ENCODE results near the gene OR1L8.
"Not testable (repeated sequence)": the region's sequence is repeated elsewhere in the genome, so short reads cannot be mapped to it uniquely, and the experiment has no call there.

Gene OR1L8

GRCh38 chr9:122583284-122583683, at the start of gene OR1L8:
TSS of gene OR1L8 (minus strand) at chr9:122583384. CDS start at chr9:122568477, 14,907 bp downstream.
- H3K9ac ChIP-seq (ENCODE audit: low read length); H3K27ac ChIP-seq (ENCODE audit: low read length); H3K36me3 ChIP-seq (ENCODE audit: control insufficient read depth, low read depth, low read length); H3K4me1 ChIP-seq (ENCODE audit: control insufficient read depth, low read depth, low read length); H3K27me3 ChIP-seq (ENCODE audit: control insufficient read depth, insufficient read depth, low read length); H3K4me3 ChIP-seq (ENCODE audit: low read length): not testable (repeated sequence)
- H3K9me3 ChIP-seq (ENCODE audit: control insufficient read depth, low read depth, low read length), result peaks cover 41% of the 10 kb centered on the region

- Histone ChIP-seq H3K9me3 (ENCODE audit: control insufficient read depth, low read depth, low read length) (peaks cover 45% of the 10 kb centered on the region), H3K27me3 (ENCODE audit: control insufficient read depth, insufficient read depth, low read length) (no peaks in the 10 kb centered on the region), H3K4me1 (ENCODE audit: control insufficient read depth, low read depth, low read length) (no peaks in the 10 kb centered on the region), H3K4me3 (ENCODE audit: low read length) (no peak overlapping the region), H3K27ac (ENCODE audit: low read length) (no peak overlapping the region), H3K36me3 (ENCODE audit: control insufficient read depth, low read depth, low read length) (no peaks in the 10 kb centered on the region), H3K9ac (ENCODE audit: low read length) (no peak overlapping the region)
Measured at GRCh38 chr9:122619996-122620395, 36.8 kb upstream of the OR1L8 start.

GRCh38 chr9:122614362-122614761, 31.2 kb upstream of the OR1L8 start, which contains the start of gene OR1Q1:
TSS of gene OR1Q1 (plus strand) at chr9:122614738. CDS start at chr9:122614738, 0 bp downstream.
- Histone ChIP-seq H3K27me3 (ENCODE audit: control insufficient read depth, insufficient read depth, low read length) (no peaks in the 10 kb centered on the region), H3K9me3 (ENCODE audit: control insufficient read depth, low read depth, low read length) (peaks cover 67% of the 10 kb centered on the region), H3K4me1 (ENCODE audit: control insufficient read depth, low read depth, low read length) (no peaks in the 10 kb centered on the region)

GRCh38 chr9:122609804-122610203, 26.6 kb upstream of the OR1L8 start:
- Histone ChIP-seq H3K4me1 (ENCODE audit: control insufficient read depth, low read depth, low read length) (no peaks in the 10 kb centered on the region), H3K27ac (ENCODE audit: low read length) (no peak overlapping the region), H3K4me3 (ENCODE audit: low read length) (no peak overlapping the region), H3K9me3 (ENCODE audit: control insufficient read depth, low read depth, low read length) (peaks cover 73% of the 10 kb centered on the region), H3K27me3 (ENCODE audit: control insufficient read depth, insufficient read depth, low read length) (no peaks in the 10 kb centered on the region), H3K36me3 (ENCODE audit: control insufficient read depth, low read depth, low read length) (no peaks in the 10 kb centered on the region), H3K9ac (ENCODE audit: low read length) (no peak overlapping the region)

More at GRCh38 chr9:122614362-122614761, 31.2 kb upstream of the OR1L8 start, which contains the start of gene OR1Q1:
- Histone ChIP-seq H3K4me3 (ENCODE audit: low read length) (no peak within 1 kb of the TSS), H3K36me3 (ENCODE audit: control insufficient read depth, low read depth, low read length) (no peaks in the 10 kb centered on the region), H3K9ac (ENCODE audit: low read length) (no peak within 1 kb of the TSS), H3K27ac (ENCODE audit: low read length) (no peak within 1 kb of the TSS)

GRCh38 chr9:122606587-122606986, 23.4 kb upstream of the OR1L8 start:
- no peak overlapping the region for H3K27ac ChIP-seq (ENCODE audit: low read length)

GRCh38 chr9:122605691-122606090, 22.5 kb upstream of the OR1L8 start:
- Histone ChIP-seq H3K27ac (ENCODE audit: low read length) (no peak overlapping the region), H3K4me3 (ENCODE audit: low read length) (no peak overlapping the region), H3K4me1 (ENCODE audit: control insufficient read depth, low read depth, low read length) (no peaks in the 10 kb centered on the region), H3K9ac (ENCODE audit: low read length) (no peak overlapping the region), H3K27me3 (ENCODE audit: control insufficient read depth, insufficient read depth, low read length) (no peaks in the 10 kb centered on the region), H3K9me3 (ENCODE audit: control insufficient read depth, low read depth, low read length) (peaks cover 68% of the 10 kb centered on the region), H3K36me3 (ENCODE audit: control insufficient read depth, low read depth, low read length) (no peaks in the 10 kb centered on the region)

More at GRCh38 chr9:122606587-122606986, 23.4 kb upstream of the OR1L8 start:
- Histone ChIP-seq H3K4me1 (ENCODE audit: control insufficient read depth, low read depth, low read length) (no peaks in the 10 kb centered on the region), H3K9me3 (ENCODE audit: control insufficient read depth, low read depth, low read length) (peaks cover 69% of the 10 kb centered on the region), H3K27me3 (ENCODE audit: control insufficient read depth, insufficient read depth, low read length) (no peaks in the 10 kb centered on the region), H3K36me3 (ENCODE audit: control insufficient read depth, low read depth, low read length) (no peaks in the 10 kb centered on the region), H3K9ac (ENCODE audit: low read length) (no peak overlapping the region), H3K4me3 (ENCODE audit: low read length) (no peak overlapping the region)

- Histone ChIP-seq H3K9me3 (ENCODE audit: control insufficient read depth, low read depth, low read length) (peaks cover 49% of the 10 kb centered on the region), H3K9ac (ENCODE audit: low read length) (no peak overlapping the region), H3K27ac (ENCODE audit: low read length) (no peak overlapping the region), H3K27me3 (ENCODE audit: control insufficient read depth, insufficient read depth, low read length) (no peaks in the 10 kb centered on the region), H3K4me1 (ENCODE audit: control insufficient read depth, low read depth, low read length) (no peaks in the 10 kb centered on the region), H3K36me3 (ENCODE audit: control insufficient read depth, low read depth, low read length) (no peaks in the 10 kb centered on the region), H3K4me3 (ENCODE audit: low read length) (no peak overlapping the region)
Measured at GRCh38 chr9:122580360-122580759, 2.8 kb downstream of the OR1L8 start.

- Histone ChIP-seq H3K27me3 (ENCODE audit: control insufficient read depth, insufficient read depth, low read length) (no peaks in the 10 kb centered on the region), H3K27ac (ENCODE audit: low read length) (no peak overlapping the region), H3K4me1 (ENCODE audit: control insufficient read depth, low read depth, low read length) (no peaks in the 10 kb centered on the region), H3K4me3 (ENCODE audit: low read length) (no peak overlapping the region), H3K9me3 (ENCODE audit: control insufficient read depth, low read depth, low read length) (peaks cover 48% of the 10 kb centered on the region), H3K9ac (ENCODE audit: low read length) (no peak overlapping the region), H3K36me3 (ENCODE audit: control insufficient read depth, low read depth, low read length) (no peaks in the 10 kb centered on the region)
Measured at GRCh38 chr9:122579874-122580273, 3.3 kb downstream of the OR1L8 start.

- H3K4me1 ChIP-seq (ENCODE audit: control insufficient read depth, low read depth, low read length), result no peaks in the 10 kb centered on the region
- H3K27me3 ChIP-seq (ENCODE audit: control insufficient read depth, insufficient read depth, low read length), result no peaks in the 10 kb centered on the region
- H3K27ac ChIP-seq (ENCODE audit: low read length), result no peak overlapping the region
- no peaks in the 10 kb centered on the region for H3K36me3 ChIP-seq (ENCODE audit: control insufficient read depth, low read depth, low read length)
- no peak overlapping the region for H3K9ac ChIP-seq (ENCODE audit: low read length)
- no peak overlapping the region for H3K4me3 ChIP-seq (ENCODE audit: low read length)
- H3K9me3 ChIP-seq (ENCODE audit: control insufficient read depth, low read depth, low read length), result peaks cover 46% of the 10 kb centered on the region
Measured at GRCh38 chr9:122572456-122572855, 10.7 kb downstream of the OR1L8 start.

GRCh38 chr9:122567901-122568300, 15.3 kb downstream of the OR1L8 start:
- H3K4me1 ChIP-seq (ENCODE audit: control insufficient read depth, low read depth, low read length), result no peaks in the 10 kb centered on the region
- H3K9me3 ChIP-seq (ENCODE audit: control insufficient read depth, low read depth, low read length), result peaks cover 58% of the 10 kb centered on the region
- H3K36me3 ChIP-seq (ENCODE audit: control insufficient read depth, low read depth, low read length), result no peaks in the 10 kb centered on the region
- H3K4me3 ChIP-seq (ENCODE audit: low read length), result no peak overlapping the region
- no peak overlapping the region for H3K27ac ChIP-seq (ENCODE audit: low read length)
- H3K9ac ChIP-seq (ENCODE audit: low read length), result no peak overlapping the region
- no peaks in the 10 kb centered on the region for H3K27me3 ChIP-seq (ENCODE audit: control insufficient read depth, insufficient read depth, low read length)

GRCh38 chr9:122562134-122562760, 20.9 kb downstream of the OR1L8 start:
- Histone ChIP-seq H3K27ac (ENCODE audit: low read length) (no peak overlapping the region), H3K4me1 (ENCODE audit: control insufficient read depth, low read depth, low read length) (no peaks in the 10 kb centered on the region), H3K9me3 (ENCODE audit: control insufficient read depth, low read depth, low read length) (peaks cover 49% of the 10 kb centered on the region), H3K4me3 (ENCODE audit: low read length) (no peak overlapping the region), H3K27me3 (ENCODE audit: control insufficient read depth, insufficient read depth, low read length) (no peaks in the 10 kb centered on the region), H3K36me3 (ENCODE audit: control insufficient read depth, low read depth, low read length) (no peaks in the 10 kb centered on the region), H3K9ac (ENCODE audit: low read length) (no peak overlapping the region)

- Histone ChIP-seq H3K36me3 (ENCODE audit: control insufficient read depth, low read depth, low read length) (no peaks in the 10 kb centered on the region), H3K4me1 (ENCODE audit: control insufficient read depth, low read depth, low read length) (no peaks in the 10 kb centered on the region), H3K27me3 (ENCODE audit: control insufficient read depth, insufficient read depth, low read length) (no peaks in the 10 kb centered on the region), H3K9me3 (ENCODE audit: control insufficient read depth, low read depth, low read length) (peaks cover 49% of the 10 kb centered on the region), H3K9ac (ENCODE audit: low read length) (no peak overlapping the region), H3K4me3 (ENCODE audit: low read length) (no peak overlapping the region), H3K27ac (ENCODE audit: low read length) (no peak overlapping the region)
Measured at GRCh38 chr9:122561446-122561845, 21.7 kb downstream of the OR1L8 start.
